Activated naive CD4-positive, alpha-beta T cell (primary cell): Measurements from ENCODE around the gene HDAC9.

Source experiments
- DNase-seq, 4 experiments: peaks; one replicate each; lab custom pipeline; 2025; lab: John Stamatoyannopoulos, UW

HDAC9 gene

GRCh38 chr7:18788026-18788425, 292.5 kb downstream of the HDAC9 start:
- no peak for DNase-seq

- DNase-seq, result no peak
Observed at GRCh38 chr7:18792871-18793595, 297.5 kb downstream of the HDAC9 start.

- DNase-seq, result no peak
Observed at GRCh38 chr7:18796216-18796615, 300.7 kb downstream of the HDAC9 start.

- no peak for DNase-seq
Observed at GRCh38 chr7:18798088-18798906, 302.7 kb downstream of the HDAC9 start.

- DNase-seq, result no peak
Observed at GRCh38 chr7:18799899-18800298, 304.4 kb downstream of the HDAC9 start.

GRCh38 chr7:18803923-18804322, 308.4 kb downstream of the HDAC9 start:
- DNase-seq, result no peak

GRCh38 chr7:18806177-18806576, 310.6 kb downstream of the HDAC9 start:
- no peak for DNase-seq

GRCh38 chr7:18808026-18808425, 312.5 kb downstream of the HDAC9 start:
- DNase-seq, result no peak

GRCh38 chr7:18815261-18815960, 319.9 kb downstream of the HDAC9 start:
- DNase-seq, result no peak

GRCh38 chr7:18820981-18821380, 325.4 kb downstream of the HDAC9 start:
- no peak for DNase-seq

- no peak for DNase-seq
Observed at GRCh38 chr7:18821554-18821953, 326.0 kb downstream of the HDAC9 start.

GRCh38 chr7:18824157-18824556, 328.6 kb downstream of the HDAC9 start:
- DNase-seq, result no peak

GRCh38 chr7:18828260-18828993, 332.9 kb downstream of the HDAC9 start:
- no peak for DNase-seq

GRCh38 chr7:18828994-18829857, 333.7 kb downstream of the HDAC9 start:
- no peak for DNase-seq

GRCh38 chr7:18829858-18830285, 334.3 kb downstream of the HDAC9 start:
- DNase-seq, result no peak

- no peak for DNase-seq
Observed at GRCh38 chr7:18831419-18831818, 335.9 kb downstream of the HDAC9 start.

GRCh38 chr7:18831943-18832342, 336.4 kb downstream of the HDAC9 start:
- no peak for DNase-seq

- no peak for DNase-seq
Observed at GRCh38 chr7:18834577-18834976, 339.0 kb downstream of the HDAC9 start.

GRCh38 chr7:18835001-18835690, 339.6 kb downstream of the HDAC9 start:
- no peak for DNase-seq

GRCh38 chr7:18843979-18844378, 348.4 kb downstream of the HDAC9 start:
- no peak for DNase-seq
